ENCODE measurements around the gene RHBDF2.
"Not testable (repeated sequence)": the region's sequence is repeated elsewhere in the genome, so short reads cannot be mapped to it uniquely, and the experiment has no call there.

The RHBDF2 gene

GRCh38 chr17:76524598-76525512 is 23.6 kb upstream of the RHBDF2 start:
- DNase-seq (no peak), ATAC-seq (no peak)

GRCh38 chr17:76523084-76524037 is 22.1 kb upstream of the RHBDF2 start:
- ATAC-seq = peak; percentile 82
- peak; percentile 87 for DNase-seq

- ATAC-seq, DNase-seq: not testable (repeated sequence)
Measured at GRCh38 chr17:76521683-76522082, 20.5 kb upstream of the RHBDF2 start.

- DNase-seq (no peak), ATAC-seq (no peak)
Measured at GRCh38 chr17:76521262-76521661, 20.0 kb upstream of the RHBDF2 start.

GRCh38 chr17:76519048-76519966 is 18.1 kb upstream of the RHBDF2 start:
- ATAC-seq (no peak), DNase-seq (no peak)

GRCh38 chr17:76517638-76518038 is 16.4 kb upstream of the RHBDF2 start:
- no peak for DNase-seq
- ATAC-seq = no peak

GRCh38 chr17:76515274-76515949 is 14.2 kb upstream of the RHBDF2 start:
- ATAC-seq = peak; percentile 93
- DNase-seq = peak; percentile 79

- DNase-seq, ATAC-seq: not testable (repeated sequence)
Measured at GRCh38 chr17:76514355-76514754, 13.1 kb upstream of the RHBDF2 start.

GRCh38 chr17:76513306-76513692 is 12.1 kb upstream of the RHBDF2 start:
- DNase-seq = no peak

GRCh38 chr17:76512366-76513305 is 11.4 kb upstream of the RHBDF2 start:
- DNase-seq (no peak), ATAC-seq (no peak)

More at GRCh38 chr17:76513306-76513692, 12.1 kb upstream of the RHBDF2 start:
- no peak for ATAC-seq

- ATAC-seq (no peak), DNase-seq (no peak)
Measured at GRCh38 chr17:76511668-76512365, 10.6 kb upstream of the RHBDF2 start.

GRCh38 chr17:76510831-76511244 is 9.6 kb upstream of the RHBDF2 start:
- DNase-seq (no peak), ATAC-seq (no peak)

- not testable (repeated sequence) for DNase-seq, ATAC-seq
Measured at GRCh38 chr17:76508472-76509063, 7.3 kb upstream of the RHBDF2 start.

GRCh38 chr17:76506408-76507345 is 5.5 kb upstream of the RHBDF2 start:
- peak; percentile 91 for DNase-seq
- ATAC-seq = peak; percentile 85

GRCh38 chr17:76504117-76504516 is 2.9 kb upstream of the RHBDF2 start:
- DNase-seq (no peak), ATAC-seq (no peak)

- no peak for ATAC-seq
- no peak for DNase-seq
Measured at GRCh38 chr17:76502341-76503211, 1.4 kb upstream of the RHBDF2 start.

All from stimulated activated naive CD8-positive, alpha-beta T cell treated with anti-CD3 and anti-CD28 coated beads, Interleukin-15, Interleukin-2, amounts not matched to agents 100 U/mL and 50 U/mL, for 24 hours (primary cell).